HG03066 (cell line): ENCODE data around the gene CAB39.
A peak's percentile ranks its signal among the peaks of the same experiment; 100 is the strongest.

ENCODE experiments used
- ATAC-seq: cut with Tn5 transposase; IDR thresholded peaks from one replicate; pipeline ENCODE4 v1.9.1; 2021; ENCODE audit warnings: low read depth; ENCODE audit not compliant: unreplicated experiment

CAB39 gene

GRCh38 chr2:230849633-230850357 is 137.2 kb downstream of the CAB39 start:
- ATAC-seq: no peak

- no peak for ATAC-seq
These were observed 137.7 kb downstream of the CAB39 start for GRCh38 chr2:230850358-230850658.

GRCh38 chr2:230852113-230852512 is 139.5 kb downstream of the CAB39 start:
- no peak for ATAC-seq

- no peak for ATAC-seq
These were observed 149.1 kb downstream of the CAB39 start for GRCh38 chr2:230861552-230862255.

- no peak for ATAC-seq
These were observed 149.7 kb downstream of the CAB39 start for GRCh38 chr2:230862292-230862691.

GRCh38 chr2:230863031-230863430 is 150.4 kb downstream of the CAB39 start:
- no peak for ATAC-seq

GRCh38 chr2:230863442-230864121 is 150.9 kb downstream of the CAB39 start:
- no peak for ATAC-seq

GRCh38 chr2:230864122-230864604 is 151.5 kb downstream of the CAB39 start:
- no peak for ATAC-seq

GRCh38 chr2:230864605-230865306 is 152.1 kb downstream of the CAB39 start, which contains the start of gene ITM2C:
ITM2C (plus strand) TSS chr2:230864942; CDS start chr2:230865026, 84 bp downstream.
- peak; percentile 61 for ATAC-seq

- ATAC-seq: no peak
These were observed 152.7 kb downstream of the CAB39 start for GRCh38 chr2:230865307-230865765.

GRCh38 chr2:230865766-230866755 is 153.4 kb downstream of the CAB39 start:
- ATAC-seq: no peak

- no peak for ATAC-seq
These were observed 154.3 kb downstream of the CAB39 start for GRCh38 chr2:230866756-230867523.

GRCh38 chr2:230868161-230868946 is 155.7 kb downstream of the CAB39 start:
- no peak for ATAC-seq

- ATAC-seq: no peak
These were observed 156.6 kb downstream of the CAB39 start for GRCh38 chr2:230868947-230869913.

GRCh38 chr2:230869914-230870543 is 157.4 kb downstream of the CAB39 start:
- ATAC-seq: no peak
